Ascending aorta (tissue), 2 donors: ENCODE measurements around the gene ATXN7L1. TPM values are rescaled to one million over a fixed set of nuclear protein-coding genes. Genes with fewer than 3 reads are reported as not detected.

Source experiments
- DNase-seq, 2 donors: peaks; one replicate each; pipeline ENCODE4 v3.0.0-alpha.2; 2019; ENCODE audit warnings: low spot score in 2 of 2
- H3K27ac ChIP-seq, 2 donors: fragments of 200-600 bp; sonication (generic); one replicate each; pipeline ENCODE4 v1.5.1; 2016 to 2017; ENCODE audit warnings: mild to moderate bottlenecking in 1 of 2
- H3K27me3 ChIP-seq: fragments of 200-600 bp; sonication (generic); one replicate; pipeline ENCODE4 v1.5.1; 2017
- H3K36me3 ChIP-seq, 2 donors: fragments of 200-600 bp; sonication (generic); one replicate each; pipeline ENCODE4 v1.5.1; 2016
- H3K4me1 ChIP-seq, 2 donors: fragments of 200-600 bp; sonication (generic); one replicate each; pipeline ENCODE4 v1.5.1; 2016 to 2017; ENCODE audit warnings: mild to moderate bottlenecking in 1 of 2
- H3K4me3 ChIP-seq, 2 donors: fragments of 200-600 bp; sonication (generic); one replicate each; pipeline ENCODE4 v1.5.1; 2016 to 2017; ENCODE audit warnings: mild to moderate bottlenecking in 1 of 2
- H3K9me3 ChIP-seq, 2 donors: fragments of 200-600 bp; sonication (generic); one replicate each; pipeline ENCODE4 v1.5.1; 2016
- intact Hi-C: fragments of 100-400 bp; cut with DNase I; formaldehyde crosslinking; loops from one replicate; pipeline ENCODE4 v1.15.1; 2023
- total RNA-seq: library from RNA; depleted of rRNA; stranded (reverse); fragments of >200 nt; gene quantifications from one replicate; pipeline ENCODE4 v1.1.0, GENCODE V29; 2016
- TF ChIP-seq, protein P1 (sequence below), 3 experiments: fragments of 200-600 bp in 2 of 3; fragments of 450-650 bp in 1 of 3; sonication (generic) in 2 of 3; IDR thresholded peaks; one replicate each; pipeline ENCODE4 v1.5.1; 2016 to 2019; ENCODE audit warnings: antibody characterized with exemption in 3 of 3, mild to moderate bottlenecking in 1 of 3, moderate library complexity in 1 of 3

ATXN7L1 gene
- total RNA-seq, 1 donor from 2014 or later, result 7.5 TPM

- Histone ChIP-seq H3K9me3 (no peaks in the 10 kb centered on the region), H3K4me3 (no peak overlapping the region), H3K4me1 (no peaks in the 10 kb centered on the region), H3K36me3 (no peaks in the 10 kb centered on the region), H3K27ac (no peak overlapping the region), H3K27me3 (no peaks in the 10 kb centered on the region)
- TF ChIP-seq, protein P1, sequence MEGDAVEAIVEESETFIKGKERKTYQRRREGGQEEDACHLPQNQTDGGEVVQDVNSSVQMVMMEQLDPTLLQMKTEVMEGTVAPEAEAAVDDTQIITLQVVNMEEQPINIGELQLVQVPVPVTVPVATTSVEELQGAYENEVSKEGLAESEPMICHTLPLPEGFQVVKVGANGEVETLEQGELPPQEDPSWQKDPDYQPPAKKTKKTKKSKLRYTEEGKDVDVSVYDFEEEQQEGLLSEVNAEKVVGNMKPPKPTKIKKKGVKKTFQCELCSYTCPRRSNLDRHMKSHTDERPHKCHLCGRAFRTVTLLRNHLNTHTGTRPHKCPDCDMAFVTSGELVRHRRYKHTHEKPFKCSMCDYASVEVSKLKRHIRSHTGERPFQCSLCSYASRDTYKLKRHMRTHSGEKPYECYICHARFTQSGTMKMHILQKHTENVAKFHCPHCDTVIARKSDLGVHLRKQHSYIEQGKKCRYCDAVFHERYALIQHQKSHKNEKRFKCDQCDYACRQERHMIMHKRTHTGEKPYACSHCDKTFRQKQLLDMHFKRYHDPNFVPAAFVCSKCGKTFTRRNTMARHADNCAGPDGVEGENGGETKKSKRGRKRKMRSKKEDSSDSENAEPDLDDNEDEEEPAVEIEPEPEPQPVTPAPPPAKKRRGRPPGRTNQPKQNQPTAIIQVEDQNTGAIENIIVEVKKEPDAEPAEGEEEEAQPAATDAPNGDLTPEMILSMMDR (IDR thresholded peaks at IDR 0.05), result no peak
- intact Hi-C loops, result loop anchor here (10.0 kb wide), 2 partner anchors 240 to 390 kb away; no protein-coding TSS in a partner anchor
- DNase-seq, result no peak
Measured at GRCh38 chr7:105764506-105764905, 111.9 kb downstream of the ATXN7L1 start.

GRCh38 chr7:105760551-105761447 is 115.6 kb downstream of the ATXN7L1 start:
- intact Hi-C loops, result loop anchor here (1.0 to 10.0 kb wide), 3 partner anchors 244 to 394 kb away; no protein-coding TSS in a partner anchor
- Histone ChIP-seq H3K36me3 (no peaks in the 10 kb centered on the region), H3K4me3 (no peak overlapping the region), H3K27me3 (no peaks in the 10 kb centered on the region), H3K4me1 (no peaks in the 10 kb centered on the region), H3K27ac (no peak overlapping the region), H3K9me3 (no peaks in the 10 kb centered on the region)
- TF ChIP-seq, protein P1 (IDR thresholded peaks at IDR 0.05), result no peak
- DNase-seq, result no peak

DNA sequence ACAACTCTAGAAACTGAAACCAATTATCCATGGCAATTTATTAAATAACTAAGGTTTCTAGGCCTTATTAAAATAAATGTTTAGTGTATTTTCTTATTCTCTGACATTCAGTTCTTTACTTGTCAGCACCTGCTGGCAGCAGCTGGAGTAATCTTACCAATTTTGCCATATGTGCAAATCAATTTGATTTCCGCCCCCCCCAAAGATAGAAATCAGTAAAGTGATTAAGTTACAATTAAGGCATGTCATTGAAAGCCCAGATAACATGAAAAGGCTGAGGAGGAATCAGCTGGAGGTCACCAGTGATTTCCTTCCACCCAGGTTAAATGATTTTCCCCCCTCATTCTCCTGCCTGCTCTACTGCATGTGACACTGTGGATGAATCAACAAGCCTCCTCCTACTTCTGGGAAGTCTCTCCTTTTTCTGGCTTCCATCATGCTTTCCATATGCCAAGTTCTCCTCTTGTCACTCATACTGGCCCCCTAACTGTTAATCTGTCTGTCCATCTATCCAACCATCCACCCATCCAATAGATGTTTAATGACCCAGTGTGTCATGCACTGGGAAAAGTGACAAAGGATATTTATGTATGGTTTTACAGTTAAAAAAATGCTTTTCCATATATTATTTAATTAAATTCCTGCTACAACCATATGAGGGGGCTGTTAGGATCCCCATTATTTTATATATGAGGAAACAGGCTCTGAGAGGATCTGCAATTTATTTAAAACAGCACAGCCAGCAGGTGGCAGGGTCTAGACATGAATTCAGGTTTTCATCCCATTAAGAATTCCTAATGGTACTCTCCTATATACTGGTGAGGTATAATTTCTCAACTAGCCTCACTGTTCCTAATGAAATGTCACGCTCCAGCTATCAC is 116.5 kb downstream of the ATXN7L1 start:
- no peaks in the 10 kb centered on the region for H3K36me3 ChIP-seq
- intact Hi-C loops, result loop anchor here (1.0 to 10.0 kb wide), 3 partner anchors 245 to 395 kb away; no protein-coding TSS in a partner anchor
- no peaks in the 10 kb centered on the region for H3K27me3 ChIP-seq
- H3K27ac ChIP-seq, result no peak overlapping the region
- TF ChIP-seq, protein P1 (IDR thresholded peaks at IDR 0.05), result peak; percentile 11 to 64 (median 23)
- H3K4me3 ChIP-seq, result no peak overlapping the region
- no peaks in the 10 kb centered on the region for H3K4me1 ChIP-seq
- DNase-seq, result no peak
- no peaks in the 10 kb centered on the region for H3K9me3 ChIP-seq

DNA sequence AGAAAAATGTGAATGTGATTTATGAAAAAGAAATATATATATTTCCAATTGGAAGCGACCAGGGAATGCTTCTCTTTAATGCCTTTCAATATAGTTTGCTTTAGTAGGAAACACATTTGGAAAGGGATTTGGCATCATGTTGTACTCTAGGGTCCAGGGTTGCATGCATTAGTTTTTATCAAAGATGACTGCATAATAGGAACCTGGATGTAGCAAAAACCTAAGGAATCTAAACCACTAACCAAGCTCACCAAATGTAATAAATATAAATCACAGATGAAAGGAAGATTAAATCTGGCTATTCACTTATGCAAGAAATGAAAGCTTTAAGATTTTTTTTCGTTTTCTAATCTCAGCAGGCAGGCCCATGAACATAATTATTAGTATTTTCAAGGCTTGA is 120.0 kb downstream of the ATXN7L1 start:
- no peak for DNase-seq
- H3K36me3 ChIP-seq, result peaks cover 0 to under 1% of the 10 kb centered on the region in 2 donors
- intact Hi-C loops, result no loop called here

DNA sequence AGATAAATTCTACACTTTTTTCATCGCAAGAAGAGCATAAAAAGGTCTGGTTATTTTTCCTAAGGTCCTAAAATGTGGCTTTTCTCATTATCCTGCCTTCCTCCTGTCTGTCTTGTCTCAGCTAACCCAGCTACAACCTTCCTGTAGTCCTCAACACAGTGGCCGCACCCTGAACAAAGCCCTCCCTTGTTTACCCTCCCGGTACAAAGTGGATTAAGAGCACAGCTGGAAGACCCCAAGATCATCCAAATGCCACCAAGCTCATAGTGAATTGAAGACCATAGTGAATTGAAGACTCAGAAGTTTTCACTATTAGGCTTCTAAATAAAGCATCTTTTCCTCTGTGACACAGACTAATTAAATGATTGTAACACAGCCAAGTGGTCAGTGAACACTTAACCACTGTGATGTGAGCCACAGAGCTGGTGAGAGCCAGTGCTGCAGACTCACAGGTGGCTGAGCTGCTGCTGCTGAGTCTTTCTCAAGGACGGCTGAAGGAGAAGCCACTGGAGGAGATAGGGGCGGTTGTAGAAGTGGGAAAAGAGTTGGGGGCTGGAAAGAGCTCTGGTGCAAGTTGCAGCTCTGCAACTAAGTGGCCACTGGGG is 123.6 kb downstream of the ATXN7L1 start:
- peaks cover 0 to 4% of the 10 kb centered on the region in 2 donors for H3K36me3 ChIP-seq
- H3K4me1 ChIP-seq, result no peaks in the 10 kb centered on the region
- TF ChIP-seq, protein P1 (IDR thresholded peaks at IDR 0.05), result no peak
- intact Hi-C loops, result no loop called here
- no peaks in the 10 kb centered on the region for H3K27me3 ChIP-seq
- no peak overlapping the region for H3K27ac ChIP-seq
- H3K9me3 ChIP-seq, result no peaks in the 10 kb centered on the region
- no peak overlapping the region for H3K4me3 ChIP-seq
- no peak for DNase-seq

More for the DNA sequence above, 120.0 kb downstream of the ATXN7L1 start:
- Histone ChIP-seq H3K27me3 (no peaks in the 10 kb centered on the region), H3K4me1 (no peaks in the 10 kb centered on the region), H3K9me3 (no peaks in the 10 kb centered on the region), H3K4me3 (no peak overlapping the region), H3K27ac (no peak overlapping the region)
- TF ChIP-seq, protein P1 (IDR thresholded peaks at IDR 0.05), result no peak
